Aortic smooth muscle cell (primary cell): Measurements from ENCODE around the gene LRTM1. TPM values are rescaled to one million over a fixed set of nuclear protein-coding genes. Genes with fewer than 3 reads are reported as not detected.

Experiments used
- total RNA-seq: library from RNA; depleted of rRNA; stranded (reverse); fragments of >200 nt; gene quantifications from 2 replicates; pipeline ENCODE4 v1.2.3, GENCODE V29; 2014

LRTM1 gene
- total RNA-seq: not detected in 2 replicates

GRCh38 chr3:54928046-54928770, at the start of gene LRTM1:
TSS of gene LRTM1 (minus strand) at chr3:54928059. CDS start at chr3:54927911, 148 bp downstream.

